ENCODE measurements around the gene HOXB7.

GRCh38 chr17:48642843-48643696 lies 32.3 kb upstream of the HOXB7 start:
- TF ChIP-seq CTCF (conservative IDR thresholded peaks at IDR 0.05): no peak
- no peak for TF ChIP-seq EZH2 (IDR thresholded peaks at IDR 0.05; ENCODE audit: low read depth)
